Heart left ventricle (tissue), 13 donors: Measurements from ENCODE around the gene IL1A.

ENCODE experiments used
- CTCF ChIP-seq, 12 donors: fragments of 200-600 bp; sonication (generic) in 4 of 12; IDR thresholded peaks; one replicate each; pipeline versions ENCODE4 v1.5.0 to v1.8.0; 2018 to 2022; ENCODE audit warnings: antibody characterized with exemption in 12 of 12, mild to moderate bottlenecking in 5 of 12
- POLR2A ChIP-seq, 2 donors: fragments of 450-650 bp; IDR thresholded peaks; one replicate each; pipeline ENCODE4 v1.6.1; 2017; ENCODE audit warnings: antibody characterized with exemption in 2 of 2, mild to moderate bottlenecking in 2 of 2, moderate library complexity in 2 of 2
- donor health status: ischemic (EF 13 %, LVEDD 7.1; RV severe dilation, severe dysfunction).
- donor health status: DM: no; HTN: yes; CAD: no.
- donor health status: DM: no; HTN: no; CAD: no.
- donor health status: ischemic (EF 25% LVEDD 6.9; RV normal size, moderate dysfunction).
- donor health status: ischemic (EF 25% LVEDD 5.7; RV mildly dilated, moderate dysfunction).
- donor health status: ischemic (EF 35%, LVEDD 5.7; RV mildly dilated, moderate dysfunction).
- donor health status: nonischemic (EF 11% LVEDD 7.7; RV severe dilation, severe dysfunction).
- donor health status: DM: yes; HTN: yes; CAD: no.
- donor health status: PGD.
- donor health status: ischemic (EF 29% LVEDD 5.4; RV normal size, mild dysfunction).
- donor health status: nonischemic (EF 23%, LVEDD 6.1; RV moderate dilation, normal function).

GRCh38 chr2:112750560-112750843, 33.8 kb downstream of the IL1A start:
- no peak for TF ChIP-seq CTCF (IDR thresholded peaks at IDR 0.05)
- no peak for TF ChIP-seq POLR2A (IDR thresholded peaks at IDR 0.05)
